HG03135 (cell line): ENCODE results near the gene TANC2.
"Not testable (repeated sequence)": the region's sequence is repeated elsewhere in the genome, so short reads cannot be mapped to it uniquely, and the experiment has no call there.

Experiments used
- ATAC-seq: cut with Tn5 transposase; IDR thresholded peaks from one replicate; pipeline ENCODE4 v1.9.1; 2021; ENCODE audit warnings: mild to moderate bottlenecking, moderate library complexity; ENCODE audit not compliant: unreplicated experiment

The TANC2 gene

DNA sequence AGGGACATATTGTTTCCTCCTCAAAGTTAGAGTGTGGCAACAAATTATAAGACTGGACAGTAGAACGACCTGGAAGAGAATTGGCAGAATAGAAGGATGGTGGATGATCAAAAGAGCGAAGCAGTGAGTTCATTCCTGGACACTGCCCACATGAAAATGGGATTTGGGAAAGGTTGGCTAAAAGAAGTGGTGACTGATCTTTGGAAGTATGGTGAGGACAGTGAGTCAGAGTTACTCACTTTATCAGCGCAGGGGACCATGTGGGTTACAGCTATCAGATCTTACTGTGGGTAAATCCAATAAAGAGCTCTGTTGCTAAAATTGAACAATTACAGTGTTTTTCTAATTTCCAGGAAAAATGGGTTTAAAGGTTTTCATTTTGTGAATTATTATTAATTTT, 2.7 kb upstream of the TANC2 start:
- ATAC-seq, result no peak

DNA sequence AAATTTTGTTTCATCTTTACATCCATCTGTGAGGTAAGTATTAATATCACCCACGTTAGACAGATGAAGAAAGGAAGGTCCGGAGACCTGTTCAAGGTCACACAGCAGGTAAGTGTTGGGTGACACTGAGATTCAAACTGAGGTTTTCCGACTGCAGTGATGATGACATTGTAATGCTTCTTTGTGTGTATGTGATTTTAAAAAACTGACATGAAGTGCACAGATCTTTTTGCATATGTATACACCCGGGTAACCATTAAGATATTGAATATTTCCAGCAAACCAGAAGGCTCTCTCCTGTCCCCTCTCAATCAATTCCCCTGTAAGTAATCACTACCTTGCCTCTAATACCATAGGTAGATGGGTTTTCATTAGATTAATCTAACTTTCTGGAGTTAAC, 1.5 kb upstream of the TANC2 start:
- no peak for ATAC-seq

DNA sequence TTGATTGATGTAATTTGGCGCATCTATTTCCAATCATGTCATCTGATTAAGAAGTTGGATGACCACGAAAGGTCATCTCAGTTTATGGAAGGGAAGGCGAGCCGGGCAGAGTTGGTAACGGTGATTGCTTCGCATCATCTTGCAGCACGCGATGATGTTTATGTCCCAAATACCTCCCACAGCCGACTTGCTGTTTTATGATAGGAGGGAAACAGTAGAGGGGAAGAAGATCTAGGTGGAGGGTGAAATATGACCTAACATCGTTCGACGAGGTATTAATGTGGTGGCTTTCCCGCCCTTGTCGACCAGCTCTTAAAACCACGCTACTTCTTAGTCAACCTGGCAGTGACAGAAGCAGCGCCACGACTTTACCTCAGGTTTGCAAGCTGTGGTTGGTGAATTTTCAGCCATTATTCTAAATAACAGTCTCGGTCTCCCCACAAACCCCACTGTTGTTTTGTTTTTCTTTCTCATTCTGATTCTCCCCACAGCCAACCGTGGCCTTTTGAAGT, 805 bp upstream of the TANC2 start:
- ATAC-seq, result no peak

DNA sequence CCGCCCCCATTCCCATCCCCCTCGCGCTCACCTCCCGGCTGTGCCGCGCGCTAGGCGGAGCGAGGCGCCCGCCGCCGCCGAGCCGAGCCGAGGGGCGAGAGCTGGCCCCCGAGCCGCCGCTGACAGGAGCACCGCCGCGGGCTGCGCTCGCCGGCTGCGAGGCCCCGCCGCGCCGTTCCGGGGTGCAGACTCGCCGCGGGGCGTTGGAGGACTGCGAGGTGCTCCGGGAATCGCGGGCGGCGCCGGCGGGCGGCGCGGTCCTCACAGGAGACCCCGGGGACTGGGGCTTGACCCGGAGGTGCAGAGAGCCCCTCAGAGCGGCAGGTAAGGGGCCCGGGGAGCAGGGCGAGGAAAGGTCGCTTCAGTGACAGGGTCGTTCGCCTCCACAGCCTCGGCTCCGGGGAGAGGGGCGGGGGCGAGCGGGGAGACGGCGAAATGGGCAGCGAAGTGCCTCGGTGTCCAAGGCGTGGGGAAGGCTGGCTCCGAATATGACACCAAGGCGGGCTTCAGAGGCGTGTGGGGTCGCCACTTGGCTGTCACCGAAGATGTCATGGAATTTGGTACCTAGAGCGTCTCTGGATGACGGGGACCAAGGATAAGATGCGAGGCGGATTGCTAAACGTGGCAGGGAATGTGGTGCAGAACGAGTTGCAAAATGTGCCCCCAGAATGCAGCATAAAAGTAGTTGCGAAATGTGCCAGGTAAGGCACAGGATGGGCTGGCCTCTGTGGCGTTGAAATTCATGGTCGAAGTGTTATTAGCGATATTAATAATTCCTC, 580 bp downstream of the TANC2 start:
- ATAC-seq, result peak; percentile 34

DNA sequence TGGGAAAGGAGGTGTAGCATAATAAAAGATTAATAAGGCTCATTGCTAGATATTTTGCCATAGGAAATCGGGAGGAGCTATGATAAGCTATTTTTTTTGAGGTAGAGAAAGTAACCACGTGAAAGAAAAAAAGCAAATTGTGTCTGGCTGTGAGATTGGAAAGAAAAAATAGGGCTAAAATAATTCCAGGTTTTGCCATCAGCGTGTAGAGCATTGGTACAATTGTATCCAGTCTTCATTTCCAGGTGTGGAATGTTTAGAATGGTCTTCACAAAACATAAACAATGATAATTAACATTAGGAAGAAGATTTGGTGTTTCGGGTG, 1.1 kb downstream of the TANC2 start:
- ATAC-seq, result no peak

DNA sequence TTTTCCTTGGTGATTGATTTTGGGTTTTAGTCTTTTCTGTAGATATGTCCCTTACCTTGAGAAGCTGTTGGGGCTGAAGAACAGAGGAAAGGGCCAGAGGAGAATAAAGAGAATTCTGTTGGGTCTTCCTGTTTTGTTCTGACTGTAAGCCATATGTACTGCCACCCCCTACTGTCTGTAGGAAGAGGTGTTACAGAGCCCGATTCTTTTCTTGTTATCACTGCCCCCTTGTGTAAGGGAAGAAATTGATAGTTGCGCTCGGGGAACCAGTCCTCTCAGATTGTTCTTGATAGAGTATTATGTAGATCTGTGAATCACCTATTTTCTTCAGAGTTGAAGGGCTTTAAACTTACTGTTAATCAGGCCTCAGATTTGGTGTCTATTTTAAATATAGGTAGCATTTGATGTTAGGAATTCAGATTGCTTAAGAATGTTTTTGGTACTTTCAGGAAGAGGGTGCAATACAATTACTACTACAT, 2.4 kb downstream of the TANC2 start:
- ATAC-seq, result peak; percentile 67

DNA sequence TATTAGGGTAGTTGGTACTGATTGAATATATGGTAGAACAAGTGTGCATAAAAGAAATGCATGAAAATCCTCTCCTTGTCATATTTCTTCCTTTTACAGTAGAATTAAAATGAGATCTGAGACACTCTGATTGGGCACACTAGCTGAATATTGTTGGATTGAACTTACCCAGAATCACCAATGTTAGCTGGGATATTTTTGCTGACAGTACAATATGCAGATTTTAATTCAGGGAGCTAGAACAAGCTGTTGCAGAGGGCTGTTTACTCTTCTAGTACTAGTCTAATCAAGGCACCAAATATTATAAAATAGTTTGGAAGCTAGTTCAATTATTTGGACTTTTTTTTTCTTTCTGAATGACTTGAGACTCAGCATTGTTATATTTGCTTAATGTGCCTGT, 4.6 kb downstream of the TANC2 start:
- no peak for ATAC-seq

DNA sequence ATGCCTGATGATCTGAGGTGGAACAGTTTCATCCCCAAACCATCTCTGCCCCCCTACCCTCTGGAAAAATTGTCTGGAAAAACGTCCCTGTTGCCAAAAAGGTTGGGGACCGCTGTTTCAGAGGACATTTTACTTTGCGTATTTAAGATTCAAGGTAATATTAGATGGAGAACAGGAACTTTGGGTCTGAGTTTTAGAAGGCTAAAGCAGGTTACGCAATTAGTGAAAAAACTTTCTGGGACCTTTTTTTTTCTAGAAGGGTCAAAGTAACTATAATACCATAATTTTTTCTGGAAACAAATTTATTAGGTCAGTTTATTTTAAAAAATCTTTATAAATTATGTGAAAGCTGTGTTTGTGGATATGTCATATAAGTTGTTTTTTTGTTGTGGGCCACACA, 5.8 kb downstream of the TANC2 start:
- ATAC-seq, result no peak

DNA sequence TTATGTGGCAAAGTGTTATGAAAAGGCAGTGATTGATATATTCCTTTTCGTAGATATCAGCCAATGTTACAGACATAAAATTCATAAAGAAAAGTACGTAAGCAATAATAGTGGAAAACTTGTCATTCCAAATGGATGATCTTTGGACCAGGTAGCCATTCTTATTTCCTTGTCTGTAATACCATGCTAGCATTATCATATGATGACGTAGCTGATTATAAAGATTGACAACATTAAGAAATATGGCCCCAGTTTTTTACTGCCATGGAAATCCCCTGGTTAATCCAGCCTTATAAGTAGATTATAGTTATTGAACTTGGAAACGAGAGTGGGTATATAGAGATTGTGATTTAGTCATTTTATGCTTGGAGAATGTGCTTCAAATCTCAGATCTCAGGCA, 8.8 kb downstream of the TANC2 start:
- no peak for ATAC-seq

DNA sequence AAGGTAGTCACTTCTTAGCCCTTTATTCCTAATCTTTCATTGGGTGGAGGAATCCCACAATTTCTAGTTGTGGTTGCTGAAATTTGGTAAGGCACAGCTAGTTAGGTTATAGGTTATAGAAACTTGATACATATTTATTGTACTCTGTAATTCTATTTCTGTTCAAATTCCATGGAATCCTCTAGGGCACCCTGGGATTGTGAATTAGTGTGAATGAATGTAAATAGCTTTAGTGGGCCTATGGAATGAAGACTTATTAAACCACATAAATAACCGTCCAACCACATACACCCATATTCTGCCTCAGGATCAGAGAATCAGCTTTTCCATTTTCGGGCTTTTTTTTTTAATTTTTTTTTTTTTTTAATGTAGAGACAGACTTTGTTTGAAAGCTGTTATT, 9.2 kb downstream of the TANC2 start:
- ATAC-seq, result no peak

DNA sequence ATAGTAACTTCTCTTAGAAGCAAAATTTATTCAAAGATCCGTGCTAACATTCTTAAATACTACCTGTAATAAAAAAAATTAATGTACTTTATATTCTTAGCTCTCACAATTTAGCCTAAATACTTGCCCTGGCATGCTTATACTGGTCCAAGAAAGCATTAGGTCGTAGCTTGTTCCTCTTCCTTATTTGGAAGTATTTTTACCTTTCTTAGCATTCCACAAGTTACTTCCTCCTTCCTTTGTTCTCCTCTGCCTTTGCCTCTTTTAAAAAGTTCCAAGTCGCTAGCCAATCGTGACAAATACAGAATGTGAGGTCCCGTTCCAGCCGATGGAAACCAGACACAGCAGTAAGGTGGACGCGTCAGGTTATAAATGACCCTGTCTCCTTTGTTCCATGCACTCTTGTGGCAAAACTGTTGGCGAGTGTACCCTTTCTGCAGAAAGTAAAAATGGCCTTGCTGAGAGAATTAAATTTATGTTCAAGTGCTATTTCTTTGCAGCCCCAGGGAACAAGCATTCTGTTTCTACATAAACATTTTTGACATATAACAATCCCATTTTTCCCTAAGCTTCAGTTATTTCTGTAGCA, 10.7 kb downstream of the TANC2 start:
- not testable (repeated sequence) for ATAC-seq

DNA sequence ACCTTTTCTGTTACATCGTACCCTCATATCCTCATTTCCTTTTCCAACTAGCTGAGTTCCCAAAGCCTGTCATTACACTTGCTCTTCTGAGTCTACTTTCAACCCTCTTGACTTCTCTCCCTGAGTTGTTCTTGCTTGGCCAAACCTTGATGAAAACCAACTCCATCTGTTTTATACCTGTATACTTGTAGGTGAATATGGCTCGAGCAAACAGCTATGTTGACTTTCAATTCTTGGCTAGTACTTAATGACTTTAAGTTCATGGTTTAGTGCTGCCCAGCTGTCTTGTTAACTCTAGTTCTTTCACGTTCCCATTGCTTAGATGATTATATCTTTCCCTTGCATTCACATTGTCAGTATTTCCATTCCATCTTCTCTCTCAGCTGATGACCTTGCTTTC, 14.8 kb downstream of the TANC2 start:
- ATAC-seq, result no peak

DNA sequence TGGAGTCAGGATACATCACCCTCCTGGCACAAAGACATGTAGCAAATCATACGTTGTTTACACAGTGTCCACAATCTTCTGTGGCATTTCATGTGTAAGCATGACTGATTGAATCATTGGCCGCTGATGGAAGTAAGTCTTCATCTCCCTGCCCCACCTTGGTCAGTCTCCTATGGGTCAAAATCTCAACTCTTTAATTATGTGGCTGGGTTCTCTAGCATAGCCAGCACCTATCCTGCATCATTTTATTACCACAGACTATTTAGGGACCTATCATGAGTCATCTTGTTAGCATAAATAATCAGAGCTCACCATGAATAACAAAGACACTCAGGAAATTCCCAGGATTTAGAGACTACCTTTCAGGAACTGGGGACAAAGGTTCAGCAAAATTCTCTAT, 15.9 kb downstream of the TANC2 start:
- no peak for ATAC-seq

DNA sequence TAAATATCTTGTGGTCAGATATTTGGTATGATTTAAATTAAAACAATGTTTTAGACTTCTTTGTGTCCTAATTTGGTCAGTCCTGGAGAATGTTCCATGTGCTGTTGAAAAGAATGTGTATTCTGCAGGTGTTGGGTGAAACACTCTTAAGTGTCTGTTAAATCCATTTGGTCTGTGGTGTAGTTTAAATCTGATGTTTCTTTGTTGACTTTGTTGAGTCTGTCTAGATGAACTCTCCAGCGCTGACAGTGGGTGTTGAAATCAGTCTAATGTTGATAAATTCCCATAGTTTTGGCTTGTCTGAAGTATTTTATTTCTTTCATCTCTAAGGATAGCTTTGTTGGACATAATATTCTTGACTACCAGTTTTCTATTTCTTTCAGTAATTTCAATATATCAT, 18.8 kb downstream of the TANC2 start:
- no peak for ATAC-seq

DNA sequence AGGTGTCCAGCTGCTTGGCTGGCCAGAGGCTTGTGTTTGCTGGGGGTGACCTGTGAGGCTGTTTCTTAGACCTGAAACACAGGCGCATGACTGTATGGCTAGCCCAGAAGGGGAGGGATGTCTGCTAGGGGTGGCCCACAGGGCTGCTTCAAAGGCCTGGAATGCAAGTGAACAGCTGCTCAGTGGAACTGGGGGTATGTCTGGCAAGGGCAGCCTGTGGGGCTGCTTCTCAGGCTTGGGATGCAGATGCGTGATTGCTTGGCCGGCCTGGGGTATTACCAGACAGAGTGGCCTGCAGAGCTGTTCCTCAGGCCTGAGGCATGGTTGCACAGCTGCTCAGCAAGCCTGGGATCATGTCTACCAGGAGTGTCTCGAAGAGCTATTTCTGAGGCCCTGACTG, 20.5 kb downstream of the TANC2 start:
- ATAC-seq, result no peak

DNA sequence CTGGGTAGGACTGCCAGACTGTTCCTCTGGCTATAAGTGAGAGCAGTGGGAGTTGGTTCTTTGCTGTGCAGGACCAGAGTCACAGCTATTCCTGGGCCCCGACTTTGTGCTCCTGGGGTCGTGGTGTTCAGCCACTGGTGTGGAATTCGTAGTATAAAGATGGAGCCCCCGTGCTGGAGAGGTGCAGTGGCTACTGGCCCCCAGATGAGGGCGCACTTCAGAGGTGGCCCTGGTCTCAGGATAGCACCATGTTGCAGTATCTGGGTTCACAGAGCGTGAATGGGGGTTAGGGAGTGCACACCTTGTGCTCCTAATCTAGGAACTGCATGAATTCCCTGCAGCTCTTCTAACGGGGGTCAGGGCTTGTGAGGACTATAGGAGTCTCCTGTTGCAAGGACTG, 21.1 kb downstream of the TANC2 start:
- no peak for ATAC-seq

DNA sequence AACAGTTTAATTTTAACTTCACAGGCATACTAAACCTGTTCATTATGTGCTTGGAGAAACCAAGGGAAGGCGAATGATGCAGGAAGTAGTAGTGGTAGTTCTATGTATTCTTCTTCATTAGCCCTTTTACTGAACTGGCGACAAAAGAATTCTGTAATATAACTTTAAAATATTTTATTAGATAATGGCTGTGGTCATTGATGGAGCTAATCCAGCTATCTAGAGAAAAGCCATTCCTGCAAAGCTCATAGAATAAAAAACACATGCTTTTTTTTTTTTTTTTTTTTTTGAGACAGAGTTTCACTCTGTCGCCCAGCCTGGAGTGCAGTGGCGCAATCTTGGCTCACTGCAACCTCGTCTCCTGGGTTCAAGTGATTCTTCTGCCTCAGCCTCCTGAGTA, 23.5 kb downstream of the TANC2 start:
- no peak for ATAC-seq

DNA sequence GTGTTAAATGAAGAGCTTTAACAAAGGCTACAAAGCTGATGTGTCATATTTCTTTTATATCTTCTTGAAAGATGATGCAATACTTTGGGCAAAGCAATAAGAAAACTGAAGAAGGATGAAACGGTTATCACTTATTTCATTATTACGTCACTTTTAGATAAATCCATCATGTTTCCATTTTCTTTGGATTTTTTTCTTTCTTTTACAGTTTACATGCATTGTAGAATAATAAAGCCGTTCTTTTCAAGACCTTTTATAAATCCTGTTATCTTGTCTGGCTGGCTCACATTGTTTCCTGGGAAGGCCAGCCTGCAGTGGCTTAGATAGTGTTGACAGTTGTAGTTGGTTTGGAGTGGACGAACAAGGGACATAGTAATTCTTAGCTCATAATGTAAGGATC, 28.9 kb downstream of the TANC2 start:
- ATAC-seq, result no peak

DNA sequence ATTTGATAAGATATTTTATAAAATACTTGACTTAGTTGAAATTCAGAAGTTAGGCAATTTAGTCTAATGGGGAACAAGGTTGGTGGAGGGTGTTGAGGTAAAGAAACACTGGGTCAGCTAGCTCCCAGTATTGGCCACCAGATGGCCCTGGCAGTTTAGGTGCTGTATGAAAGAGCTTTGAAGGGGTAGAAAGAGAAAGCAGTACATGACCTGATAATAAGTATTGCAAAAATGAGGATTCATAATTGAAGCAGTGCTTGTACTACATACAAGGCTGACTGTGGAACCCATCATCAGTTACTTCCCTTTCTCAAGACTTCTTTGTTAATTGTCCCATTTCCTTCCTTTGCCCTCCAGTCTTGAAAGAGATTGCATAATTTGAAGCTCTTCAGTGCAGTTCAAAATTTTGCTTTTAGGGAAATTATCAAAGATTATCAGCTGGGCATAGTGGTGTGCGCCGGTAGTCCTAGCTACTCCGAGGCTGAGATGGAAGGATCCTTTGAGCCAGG, 29.4 kb downstream of the TANC2 start:
- ATAC-seq, result no peak

DNA sequence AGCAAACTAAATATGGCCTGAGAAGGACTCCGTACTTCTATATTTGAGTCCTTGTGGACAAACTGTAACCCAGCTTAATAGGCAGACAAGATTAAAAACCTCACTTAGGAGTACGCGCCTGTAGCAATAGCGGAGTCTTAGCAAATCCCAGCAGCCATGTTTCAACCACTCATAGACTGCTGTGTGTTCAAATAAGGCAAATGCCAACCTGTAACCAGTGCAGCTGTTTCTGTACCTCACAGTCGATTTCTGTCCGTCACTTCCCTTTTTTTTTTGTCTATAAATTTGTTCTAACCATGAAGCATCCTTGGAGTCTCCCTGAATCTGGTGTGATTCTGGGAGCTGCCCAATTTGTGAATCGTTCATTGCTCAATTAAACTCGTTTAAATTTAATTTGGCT, 30.2 kb downstream of the TANC2 start:
- no peak for ATAC-seq

DNA sequence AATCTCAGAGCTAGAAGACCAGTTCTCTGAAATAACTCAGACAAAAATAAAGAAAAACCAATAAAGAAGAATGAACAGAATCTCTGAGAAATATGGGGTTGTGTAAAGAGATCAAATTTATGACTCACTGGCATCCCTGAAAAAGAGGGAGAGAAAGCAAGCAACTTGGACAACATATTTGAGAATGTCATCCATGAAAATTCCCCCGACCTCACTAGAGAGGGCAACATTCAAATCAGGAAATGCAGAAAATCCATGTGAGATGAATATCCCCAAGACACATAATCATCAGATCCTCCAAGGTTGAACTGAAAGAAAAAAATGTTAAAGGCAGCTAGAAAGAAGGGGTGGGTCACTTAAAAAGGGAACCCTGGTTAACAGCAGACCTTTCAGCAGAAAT, 32.1 kb downstream of the TANC2 start:
- no peak for ATAC-seq

DNA sequence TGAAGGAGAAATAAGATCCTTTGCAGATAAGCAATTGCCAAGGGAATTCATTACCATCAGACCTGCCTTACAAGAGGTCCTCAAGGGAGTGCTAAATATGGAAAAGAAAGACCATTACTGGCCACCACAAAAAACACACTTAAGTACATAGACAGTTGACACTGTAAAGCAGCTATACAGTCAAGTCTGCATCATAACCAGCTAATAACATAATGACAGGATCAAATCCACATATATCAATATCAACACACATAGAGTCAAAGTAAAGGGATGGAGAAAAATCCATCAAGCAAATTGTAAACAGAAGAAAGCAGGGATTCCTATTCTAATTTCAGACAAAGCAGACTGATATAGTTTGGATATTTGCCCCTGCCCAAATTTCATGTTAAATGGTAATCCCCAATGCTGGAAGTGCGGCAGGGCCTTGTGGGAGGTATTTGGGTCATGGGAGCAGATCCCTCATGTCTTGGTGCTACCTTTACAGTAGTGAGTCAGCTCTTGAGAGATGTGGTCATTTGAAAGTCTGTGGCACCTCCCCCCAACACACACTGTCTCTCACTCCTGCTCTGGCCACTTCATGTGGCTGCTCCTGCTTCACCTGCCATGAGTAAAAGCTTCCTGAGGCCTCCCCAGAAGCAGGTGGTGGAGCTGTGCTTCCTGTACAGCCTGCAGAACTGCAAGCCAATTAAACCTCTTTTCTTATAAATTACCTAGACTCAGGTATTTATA, 32.8 kb downstream of the TANC2 start:
- no peak for ATAC-seq
